GM12865 (cell line): ENCODE data around the gene LOXL1.

Experiments used
- DNase-seq: peaks from one replicate; pipeline ENCODE4 v3.0.0; 2010; ENCODE audit warnings: low read depth
- H3K4me3 ChIP-seq: 2 replicates; pipeline ENCODE4 v1.5.1; 2011; ENCODE audit warnings: mild to moderate bottlenecking, low read depth, low read length, control low read depth
- CTCF ChIP-seq: IDR thresholded peaks from 2 replicates; pipeline ENCODE4 v1.5.1; 2011; ENCODE audit warnings: low read length, control low read depth, low read depth, inconsistent platforms; ENCODE audit not compliant: insufficient read depth; ENCODE audit errors: missing control alignments

Gene LOXL1

GRCh38 chr15:73984208-73984979, 58.1 kb downstream of the LOXL1 start:
- H3K4me3 ChIP-seq = no peak overlapping the region
- no peak for TF ChIP-seq CTCF
- no peak for DNase-seq

- no peak for DNase-seq
- no peak for TF ChIP-seq CTCF
- H3K4me3 ChIP-seq = no peak overlapping the region
Measured at GRCh38 chr15:73985101-73985873, 59.0 kb downstream of the LOXL1 start.

- no peak for TF ChIP-seq CTCF
- DNase-seq = no peak
- H3K4me3 ChIP-seq = no peak overlapping the region
Measured at GRCh38 chr15:73986055-73986775, 60.0 kb downstream of the LOXL1 start.

- no peak overlapping the region for H3K4me3 ChIP-seq
- no peak for DNase-seq
- no peak for TF ChIP-seq CTCF
Measured at GRCh38 chr15:73986776-73987056, 60.5 kb downstream of the LOXL1 start.

GRCh38 chr15:73987250-73987649, 61.0 kb downstream of the LOXL1 start:
- no peak overlapping the region for H3K4me3 ChIP-seq
- no peak for DNase-seq
- no peak for TF ChIP-seq CTCF

- H3K4me3 ChIP-seq = no peak overlapping the region
- DNase-seq = peak; percentile 75
- TF ChIP-seq CTCF = no peak
Measured at GRCh38 chr15:73987681-73988444, 61.6 kb downstream of the LOXL1 start.
